Measurements from ENCODE around the gene BBS9.

The BBS9 gene

DNA sequence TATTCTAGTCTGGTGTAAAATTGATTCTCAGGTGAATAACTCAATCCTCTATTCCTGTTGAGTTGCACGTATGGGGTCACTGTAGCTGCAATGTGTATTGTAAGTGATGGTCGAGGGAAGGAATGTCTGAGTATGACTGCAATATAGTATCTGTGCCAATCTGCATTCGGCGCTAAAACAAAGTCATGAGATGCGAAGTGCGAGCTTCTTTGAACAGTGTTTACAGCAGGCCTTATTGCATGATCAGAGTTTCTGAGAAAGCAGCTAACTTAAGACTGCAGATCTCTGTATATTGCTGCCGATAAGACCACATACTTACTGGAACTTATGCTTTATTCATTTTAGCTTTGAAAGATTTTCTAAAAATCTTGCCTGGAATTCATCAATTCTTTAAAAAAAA lies 434.3 kb downstream of the BBS9 start:
- no peak for DNase-seq

DNA sequence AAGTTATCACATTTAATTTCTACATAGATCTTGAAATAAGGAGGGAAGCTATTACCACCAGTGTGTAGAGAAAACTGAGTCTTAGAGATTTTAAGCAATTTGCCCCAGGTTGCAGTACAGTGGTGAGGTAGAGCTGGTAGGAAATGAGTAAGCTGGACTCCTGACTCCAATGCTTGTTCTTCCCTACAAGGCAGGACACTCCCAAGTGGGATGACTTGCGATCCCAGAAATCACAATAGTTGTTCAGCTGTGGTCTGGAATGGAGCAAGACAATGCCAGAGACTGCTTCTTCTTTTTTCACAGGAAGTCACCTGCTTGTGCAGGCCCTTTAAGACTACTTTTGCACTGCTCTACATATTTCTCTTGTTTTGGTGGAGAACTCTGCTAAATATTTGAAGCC lies 448.8 kb downstream of the BBS9 start:
- DNase-seq = no peak

DNA sequence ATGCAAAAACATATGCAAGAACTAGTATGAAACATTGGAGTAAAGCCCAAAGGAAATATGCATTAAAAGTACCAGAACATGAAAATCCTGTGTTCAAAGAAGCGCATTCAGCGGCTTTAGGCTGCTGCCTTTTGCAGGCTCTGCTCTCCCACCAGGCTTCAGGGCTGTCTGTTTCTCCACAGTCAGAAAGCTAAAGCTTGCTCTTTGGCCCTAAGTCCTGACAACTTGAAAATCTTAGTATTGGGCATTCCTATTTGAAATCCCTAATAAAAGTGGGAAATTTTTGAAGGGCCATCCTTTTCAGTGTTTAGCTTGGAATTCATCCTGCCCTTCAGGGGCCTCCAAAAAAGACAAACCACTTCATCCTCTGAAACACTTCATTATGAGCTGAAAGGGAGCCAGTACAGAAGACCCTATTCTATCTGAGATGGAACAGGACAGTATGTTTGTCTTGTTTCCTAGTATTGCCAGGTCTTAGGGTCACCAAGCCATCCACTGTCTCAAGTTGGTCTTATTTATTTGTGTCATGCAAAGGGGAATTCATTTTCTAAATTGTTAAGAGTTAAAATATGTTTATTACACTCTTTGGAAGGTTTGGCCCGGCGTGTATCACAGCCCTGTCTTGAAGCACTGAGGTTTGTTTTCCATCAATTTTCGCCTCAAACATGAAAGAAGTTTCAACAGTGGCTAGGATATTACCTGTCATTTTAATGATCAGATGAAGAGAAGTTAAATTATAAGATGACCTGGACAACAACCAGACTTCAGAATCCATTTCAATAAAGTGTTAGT lies 449.7 kb downstream of the BBS9 start:
- no peak for DNase-seq

DNA sequence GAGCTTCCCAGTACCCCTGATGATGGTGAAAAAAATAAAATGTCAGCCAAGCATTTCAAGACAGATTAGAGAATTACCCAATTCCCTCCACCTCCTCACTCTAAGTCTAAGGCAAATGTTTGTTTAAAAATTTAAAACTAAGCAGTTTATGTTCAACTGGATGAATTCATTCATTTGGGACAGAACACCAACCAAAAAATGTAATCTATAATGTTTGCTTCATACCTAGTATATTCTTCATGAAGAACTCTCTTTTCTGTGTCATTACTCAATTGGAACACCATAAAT lies 450.3 kb downstream of the BBS9 start:
- no peak for DNase-seq

DNA sequence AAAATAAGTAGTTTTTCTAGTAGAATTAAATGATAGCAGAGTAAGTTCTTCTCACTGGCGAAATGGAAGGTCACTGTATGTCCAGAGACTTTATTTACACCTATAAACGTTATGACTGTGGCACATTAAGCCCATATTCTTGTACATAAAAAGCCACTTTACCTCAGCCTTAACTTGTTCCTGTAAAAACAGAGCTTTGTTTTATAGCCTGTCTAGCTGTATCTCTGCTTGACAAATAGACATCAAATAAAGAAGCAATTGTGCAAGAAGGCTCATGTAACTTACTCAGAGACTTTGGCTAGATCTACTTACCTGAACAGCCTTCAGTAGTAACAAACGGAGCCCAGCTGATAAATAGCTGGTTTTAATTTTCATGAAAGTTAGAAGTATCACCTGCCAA lies 451.9 kb downstream of the BBS9 start:
- DNase-seq = no peak

DNA sequence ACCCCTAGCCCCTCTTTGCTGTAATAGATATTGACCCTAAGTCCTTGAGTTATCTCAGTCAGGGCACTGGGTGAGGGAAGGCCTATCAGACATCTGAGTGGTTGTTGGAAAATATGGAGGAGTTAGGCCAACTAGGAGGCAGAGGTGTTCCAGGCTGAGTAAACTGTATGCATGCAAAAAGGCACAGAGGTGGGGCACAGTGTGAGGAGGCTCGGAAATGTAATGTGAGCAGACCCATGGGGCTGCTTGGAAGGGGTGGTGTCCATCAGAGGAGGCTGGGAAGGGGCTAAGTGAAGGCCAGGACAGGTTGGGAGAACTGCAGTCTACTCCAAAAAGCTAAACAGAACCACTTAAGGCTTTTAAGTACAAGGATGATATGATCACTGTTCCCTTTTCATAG lies 452.7 kb downstream of the BBS9 start:
- DNase-seq = no peak

DNA sequence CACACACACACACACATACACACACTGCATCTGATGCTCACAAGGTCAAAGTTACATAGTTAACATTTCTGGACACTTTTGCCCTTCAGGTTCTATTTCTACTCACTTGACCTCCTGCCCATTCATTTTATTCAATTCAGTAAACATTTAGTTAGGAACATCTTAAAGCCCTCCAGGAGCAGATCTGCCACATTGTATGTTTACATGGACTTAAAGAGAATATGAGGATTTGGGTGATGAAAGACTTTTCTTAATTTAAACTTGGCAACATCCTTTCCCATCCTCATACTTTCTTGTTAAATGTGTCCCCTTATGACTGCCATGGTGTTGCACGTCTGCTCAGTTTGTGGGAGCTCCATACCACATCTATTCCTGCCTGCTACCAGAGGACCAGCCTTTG lies 453.2 kb downstream of the BBS9 start:
- DNase-seq = no peak

DNA sequence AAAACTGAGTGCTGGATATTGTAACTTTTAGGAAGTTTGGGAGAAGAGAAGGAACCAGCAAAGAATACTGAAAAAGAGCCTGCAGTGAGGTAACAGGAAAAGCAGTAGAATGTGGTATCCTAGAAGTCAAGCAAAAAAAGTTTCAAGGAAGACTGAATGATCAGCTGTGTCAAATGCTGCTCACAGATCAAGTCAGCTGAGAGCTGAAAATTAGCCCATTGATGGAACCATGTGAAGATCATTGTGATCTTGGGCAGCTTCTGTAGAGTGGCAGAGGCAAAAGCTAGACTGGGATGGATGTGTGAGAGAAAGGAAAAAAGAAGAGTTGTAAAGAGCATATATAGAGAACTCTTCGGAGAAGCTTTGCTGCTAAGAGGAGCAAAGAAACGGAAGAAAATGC lies 460.5 kb downstream of the BBS9 start:
- DNase-seq = no peak

DNA sequence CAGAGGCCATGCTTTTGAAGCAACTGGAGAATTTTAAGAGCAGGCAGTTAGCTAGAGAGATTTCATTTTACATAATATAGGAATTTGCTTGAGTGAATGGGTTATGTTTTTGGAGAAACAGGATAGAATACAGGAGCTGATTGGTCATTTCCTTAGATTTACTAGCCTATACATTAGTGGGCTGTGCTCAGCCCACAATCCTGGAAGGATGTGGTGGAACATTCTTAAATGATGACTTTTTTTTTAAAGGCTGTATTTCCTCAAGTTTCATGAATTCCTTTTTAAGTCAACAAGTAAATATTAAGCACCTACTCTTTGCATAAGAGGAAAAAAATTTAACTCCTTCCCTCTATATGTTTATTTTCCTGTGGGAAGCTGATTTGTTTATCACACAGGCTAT lies 461.6 kb downstream of the BBS9 start:
- DNase-seq = no peak

DNA sequence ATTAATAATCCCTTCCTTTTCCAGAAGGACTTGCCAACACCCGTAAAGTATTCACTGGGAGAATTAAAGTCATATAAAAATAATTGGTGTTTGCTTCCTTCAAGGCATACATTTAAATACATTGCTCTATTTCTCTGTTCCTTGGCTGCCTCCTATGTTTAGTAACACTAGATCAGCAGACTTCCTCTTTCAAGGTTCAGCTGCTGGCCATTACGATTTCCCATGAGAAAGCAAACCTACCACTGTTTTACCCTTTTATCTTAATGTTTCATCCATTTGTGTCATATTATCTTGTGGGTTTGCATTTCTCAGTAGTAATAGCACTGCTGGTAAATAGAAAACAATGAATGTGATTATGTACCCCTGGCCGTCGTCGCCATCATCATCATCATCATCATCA lies 462.1 kb downstream of the BBS9 start:
- no peak for DNase-seq

DNA sequence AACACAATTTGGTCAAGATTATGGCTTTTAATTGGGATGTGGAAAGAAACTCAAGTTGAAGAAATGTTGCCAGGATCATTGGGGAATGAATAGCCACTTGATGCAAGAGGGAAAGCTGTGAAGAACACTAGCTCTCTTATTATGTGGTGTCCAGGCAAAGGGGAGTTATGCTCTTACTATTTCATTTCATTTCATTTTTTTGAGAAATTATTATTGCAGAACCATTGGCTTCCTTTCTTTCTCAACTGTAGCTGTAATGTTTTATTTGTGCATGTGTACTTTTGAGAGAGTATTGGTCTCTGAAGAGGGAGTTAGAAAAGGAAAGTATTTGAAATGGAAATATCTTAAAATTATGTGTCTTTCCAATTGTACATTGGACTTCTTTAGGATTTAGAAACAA lies 463.4 kb downstream of the BBS9 start:
- DNase-seq = no peak

DNA sequence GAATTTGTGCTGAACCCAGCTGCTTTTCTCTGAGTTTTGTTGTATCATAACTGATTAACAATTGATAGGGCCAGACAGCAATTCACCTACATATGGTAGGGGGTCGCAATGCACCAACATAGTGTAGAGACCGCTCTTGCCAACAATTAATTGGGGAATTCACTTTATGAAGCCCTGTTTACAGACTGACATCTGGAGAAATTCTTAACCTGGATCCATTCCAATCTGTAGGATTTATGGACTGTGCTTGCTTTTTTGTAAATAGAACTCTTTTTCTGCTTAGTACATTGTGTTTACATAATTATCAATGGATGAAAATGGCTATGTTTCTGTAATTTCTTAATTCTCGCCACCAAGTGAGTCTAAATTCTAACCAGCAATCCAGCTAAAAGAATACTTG lies 464.2 kb downstream of the BBS9 start:
- no peak for DNase-seq

DNA sequence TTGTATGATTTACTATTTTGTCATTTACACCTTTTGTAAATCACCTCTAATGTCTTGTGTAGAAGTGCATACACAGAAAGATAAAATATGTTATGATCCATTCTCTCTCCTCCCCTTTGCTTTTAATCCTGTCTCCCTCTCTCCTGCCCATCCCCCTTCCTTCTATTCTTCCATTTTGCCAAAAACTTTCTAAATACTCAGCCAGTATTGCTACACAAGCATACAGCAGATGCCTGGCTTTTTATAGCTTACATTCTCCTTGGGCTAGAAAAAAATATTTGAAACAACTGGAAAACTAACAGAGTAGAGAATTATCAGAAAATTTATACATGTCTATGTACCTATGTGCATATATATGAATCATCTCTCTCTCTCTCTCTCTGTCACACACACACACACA lies 467.3 kb downstream of the BBS9 start:
- no peak for DNase-seq

DNA sequence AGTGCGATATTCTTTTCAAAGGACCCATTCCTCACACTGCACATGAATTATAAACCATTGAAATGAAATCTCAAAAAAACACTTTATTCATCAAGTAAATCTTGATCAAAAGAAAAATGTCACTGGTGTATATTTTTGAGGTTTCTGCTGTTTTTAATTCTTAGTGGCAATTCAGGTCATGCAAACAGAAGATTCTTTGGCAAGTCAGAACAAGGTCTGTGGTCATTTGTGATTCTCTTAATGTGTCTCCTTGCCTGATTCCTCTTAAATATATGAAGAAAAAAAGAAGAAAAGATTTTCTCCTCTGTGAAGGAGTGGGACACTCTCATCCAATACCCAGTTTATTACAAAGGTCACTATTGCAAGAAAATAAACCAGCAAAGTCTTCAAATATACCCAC lies 467.8 kb downstream of the BBS9 start:
- no peak for DNase-seq

DNA sequence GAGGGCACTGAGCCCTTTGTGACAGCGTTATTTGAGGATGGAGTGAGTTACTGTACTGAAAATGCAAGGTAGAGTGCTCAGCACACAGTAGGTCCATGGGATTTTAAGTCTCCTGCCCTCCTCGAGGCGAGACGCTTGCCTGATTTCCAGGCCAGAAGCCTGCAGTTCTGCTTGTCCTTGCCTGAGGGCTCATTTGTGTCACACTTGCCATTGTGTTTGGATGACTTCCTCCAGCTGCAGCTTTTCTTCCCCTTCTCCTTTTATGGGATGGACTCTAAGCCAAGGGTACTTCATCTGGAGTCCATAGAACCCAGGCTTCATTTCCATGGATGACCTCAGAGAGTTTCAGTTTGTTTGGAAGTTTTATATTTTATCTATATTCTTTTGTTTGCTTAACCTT lies 471.7 kb downstream of the BBS9 start:
- no peak for DNase-seq

DNA sequence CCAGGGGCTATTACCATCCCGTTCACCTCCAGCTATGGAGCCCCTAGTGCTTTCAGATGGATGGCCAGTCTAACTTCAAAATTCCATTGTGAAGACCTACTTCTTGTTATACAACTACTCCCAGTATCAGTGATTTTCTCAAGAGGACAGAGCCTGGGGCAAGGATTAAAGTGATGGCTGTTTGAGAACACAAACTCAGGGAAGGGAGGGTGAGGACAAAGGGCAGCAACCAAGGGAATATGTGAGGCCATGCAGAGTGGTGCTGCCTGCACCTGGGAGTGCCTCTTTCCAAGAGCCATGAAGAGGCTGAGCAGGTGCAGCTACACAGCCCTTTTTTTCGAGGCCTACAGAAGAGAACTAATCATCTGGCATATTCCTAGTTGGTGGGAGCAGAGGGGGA lies 472.5 kb downstream of the BBS9 start:
- no peak for DNase-seq

DNA sequence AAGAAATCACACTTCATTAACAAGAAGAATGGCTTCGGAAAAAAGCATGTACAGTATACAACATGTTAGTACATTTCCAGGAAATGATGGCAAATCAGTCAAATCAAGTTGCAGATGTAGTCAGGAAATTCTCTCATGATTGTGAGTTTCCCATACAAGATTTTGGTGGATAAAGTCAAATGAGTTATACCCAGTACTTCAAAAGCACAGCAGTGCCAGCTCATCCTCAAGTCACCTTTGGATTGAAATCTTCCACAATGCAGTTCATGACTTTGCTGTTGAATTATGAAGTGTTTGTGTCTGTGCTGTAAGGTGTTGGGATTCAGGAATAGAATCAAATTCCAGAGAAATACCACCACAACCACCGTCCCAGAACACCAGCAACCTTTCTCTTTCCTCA lies 474.7 kb downstream of the BBS9 start:
- DNase-seq = no peak

DNA sequence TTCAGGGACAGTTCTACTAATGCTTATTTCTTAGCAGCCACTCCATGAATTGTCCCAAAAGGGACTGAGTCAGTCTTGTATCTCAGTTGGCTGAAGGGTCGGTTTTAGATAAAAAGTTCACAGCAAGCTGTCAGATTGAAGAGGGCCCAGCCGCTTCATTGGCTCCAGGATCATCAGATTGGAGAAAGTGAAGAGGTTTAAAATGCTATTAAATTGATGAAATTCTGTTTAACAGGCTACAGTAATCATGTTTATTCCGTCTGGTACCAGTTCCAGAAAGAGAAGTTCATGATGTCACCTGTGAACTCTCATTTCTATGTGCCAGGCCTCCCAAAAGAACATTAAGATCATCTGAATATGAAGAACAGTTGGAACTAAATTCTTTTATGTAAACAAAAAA lies 481.6 kb downstream of the BBS9 start:
- no peak for DNase-seq

DNA sequence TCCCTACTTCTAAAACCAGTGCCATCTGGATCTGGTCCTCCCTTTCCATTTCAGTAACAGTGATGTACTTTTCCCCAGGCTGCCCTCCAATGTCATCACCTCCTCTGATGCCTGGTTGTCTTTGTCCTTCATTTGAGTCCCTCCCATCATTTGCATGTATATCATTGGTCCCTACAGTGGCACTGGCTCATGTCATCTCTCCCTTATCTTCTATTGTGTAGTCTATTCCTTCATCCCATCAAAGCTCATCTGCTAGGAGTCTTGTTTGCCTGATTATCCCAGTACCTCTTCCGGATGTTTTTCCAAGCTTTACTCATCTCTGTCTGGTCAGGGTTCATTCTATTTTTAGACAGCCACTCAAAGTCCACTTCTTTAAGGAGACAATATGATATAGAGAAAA lies 483.1 kb downstream of the BBS9 start:
- DNase-seq = no peak

DNA sequence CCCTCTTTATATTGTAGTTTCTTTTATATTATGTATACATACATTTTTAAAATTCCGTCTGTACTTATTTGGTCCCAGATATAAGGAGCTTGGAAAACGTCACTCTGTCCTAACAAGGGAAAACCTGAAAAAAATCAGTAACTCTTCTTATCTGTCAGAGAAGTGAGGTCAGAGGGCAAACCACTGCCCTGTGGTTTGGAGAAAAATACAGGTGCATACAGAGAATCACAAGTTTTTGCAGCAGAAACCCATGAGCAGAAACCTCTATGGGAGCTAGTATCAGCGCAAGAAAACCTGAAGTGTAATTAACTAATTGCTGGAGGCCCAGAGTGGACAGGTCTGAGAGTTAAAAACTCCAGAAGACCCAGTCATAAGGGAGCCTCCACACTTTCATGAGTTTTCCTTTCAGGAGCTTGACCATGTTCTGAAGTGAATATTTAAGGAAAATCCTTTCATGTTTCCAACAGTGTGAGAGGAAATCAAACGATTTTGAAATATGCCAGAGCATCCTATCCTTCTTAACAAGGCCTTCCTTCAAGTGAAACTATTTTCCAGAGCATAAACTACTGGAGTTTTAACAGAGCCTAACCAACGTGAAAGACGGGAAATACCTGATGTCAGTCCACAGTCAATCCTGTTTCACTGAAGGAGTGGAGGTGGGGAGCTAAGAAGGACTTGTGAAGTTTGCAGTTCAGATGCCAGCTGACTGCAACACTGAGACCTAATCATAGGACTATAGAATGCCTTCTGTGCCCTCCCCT lies 485.2 kb downstream of the BBS9 start:
- DNase-seq = no peak

DNA sequence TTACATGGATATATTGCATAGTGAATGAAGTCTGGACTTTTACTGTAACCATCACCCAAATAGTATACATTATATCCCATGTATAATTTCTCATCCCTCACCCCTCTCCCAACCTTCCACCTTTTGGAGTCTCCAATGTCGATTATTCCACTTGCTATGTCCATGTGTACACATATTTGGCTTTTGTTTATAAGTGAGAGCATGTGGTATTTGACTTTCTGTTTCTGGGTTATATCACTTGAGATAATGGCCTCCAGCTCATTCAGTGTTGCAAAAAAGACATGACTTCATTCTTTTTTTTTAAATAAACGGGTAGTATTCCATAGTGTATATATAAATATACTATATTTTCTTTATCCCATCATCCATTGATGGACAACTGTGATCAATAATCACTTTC lies 487.4 kb downstream of the BBS9 start:
- no peak for DNase-seq

DNA sequence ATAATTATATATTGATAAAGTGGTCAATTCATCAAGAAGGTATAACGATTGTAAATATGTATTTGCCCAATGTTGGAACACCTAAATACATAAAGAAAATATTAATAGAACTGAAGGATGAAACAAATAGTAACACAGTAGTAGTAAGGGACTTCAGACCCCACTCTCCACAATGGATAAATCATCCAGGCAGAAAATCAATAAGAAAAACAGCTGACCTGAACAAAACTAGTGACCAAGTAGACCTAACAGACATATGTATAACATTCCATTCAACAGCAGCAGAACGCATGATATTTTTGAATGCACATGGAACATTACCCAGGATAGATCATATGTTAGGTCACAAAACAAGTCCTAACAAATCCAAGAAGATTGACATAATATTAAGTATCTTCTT lies 489.9 kb downstream of the BBS9 start:
- DNase-seq = no peak

DNA sequence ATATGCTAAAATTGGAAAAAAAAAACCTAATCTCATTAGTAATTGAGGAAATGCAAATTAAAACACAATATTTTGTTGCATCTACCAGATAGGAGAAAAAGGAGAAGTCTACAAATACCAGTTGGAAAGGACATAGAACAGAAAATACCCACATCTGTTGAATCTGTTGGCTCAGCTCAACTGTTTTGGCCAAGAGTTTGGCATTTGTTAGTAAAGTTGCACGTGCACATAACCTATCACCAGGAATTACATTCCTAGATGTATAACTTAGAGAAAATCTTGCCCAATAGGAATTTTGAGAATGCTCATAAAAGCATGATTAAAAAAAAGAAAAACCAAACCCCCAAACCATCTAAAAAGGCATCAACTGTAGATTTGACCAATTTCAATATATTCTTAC lies 493.9 kb downstream of the BBS9 start:
- DNase-seq = no peak

DNA sequence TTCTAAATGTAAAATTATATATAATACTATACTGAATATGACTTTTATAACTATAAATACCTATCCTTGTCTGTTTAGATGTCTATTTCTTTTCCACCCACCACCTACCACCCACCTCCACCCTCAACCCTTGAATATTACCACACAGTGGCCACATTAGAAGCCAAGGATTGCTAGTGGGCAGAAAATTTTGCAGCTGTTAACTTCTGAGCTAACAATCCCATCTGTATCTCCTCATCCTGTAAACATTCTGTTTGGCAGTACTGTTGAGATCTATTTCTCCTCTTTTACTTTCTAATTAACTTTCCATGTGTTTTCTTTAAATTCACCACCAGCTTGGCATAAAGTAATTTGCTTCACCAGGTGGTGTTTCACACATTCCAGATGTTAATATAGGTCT lies 494.9 kb downstream of the BBS9 start:
- no peak for DNase-seq

DNA sequence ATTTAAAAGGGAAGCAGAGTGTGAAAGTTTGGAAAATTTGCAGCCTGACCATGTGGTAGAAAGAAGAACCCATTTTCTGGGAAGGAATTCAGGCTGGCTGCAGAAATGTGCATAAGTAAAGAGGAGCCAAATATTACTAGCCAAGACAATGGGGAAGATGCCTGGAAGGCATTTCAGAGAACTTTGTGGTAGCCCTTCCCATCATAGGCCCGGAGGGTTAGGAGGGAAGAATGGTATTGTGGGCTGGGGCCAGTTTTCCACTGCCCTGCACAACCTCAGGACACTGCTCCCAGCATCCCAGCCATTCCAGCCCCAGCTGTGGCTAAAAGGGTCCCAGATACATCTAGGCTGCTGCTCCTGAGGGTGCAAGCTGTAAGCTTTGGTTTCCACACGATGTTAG lies 497.5 kb downstream of the BBS9 start:
- no peak for DNase-seq

Data from right hindlimb (tissue), 1 donor.